Left cardiac atrium (tissue), 4 donors: ENCODE data around the gene PIK3R2. TPM values are rescaled to one million over a fixed set of nuclear protein-coding genes. Genes with fewer than 3 reads are reported as not detected.
"Not testable (repeated sequence)": the region's sequence is repeated elsewhere in the genome, so short reads cannot be mapped to it uniquely, and the experiment has no call there.

Experiments used
- ATAC-seq, 2 donors: fragments of 200-7000 bp; cut with Tn5 transposase; one replicate each; pipeline ENCODE4 v1.9.1; 2020; ENCODE audit warnings: mild to moderate bottlenecking in 2 of 2, moderate library complexity in 2 of 2
- DNase-seq: peaks from one replicate; pipeline ENCODE4 v3.0.0-alpha.2; 2020
- intact Hi-C, 2 donors: fragments of 100-400 bp; cut with DNase I; formaldehyde crosslinking; loops; one replicate each; pipeline versions ENCODE4 v1.14.1 to v1.15.1; 2022 to 2023
- total RNA-seq, 2 donors: library from RNA; stranded (reverse); fragmentation: NEBNext Ultra II Directional; extraction: Animal tissue kit (Norgen Biotek cat#: 25700); gene quantifications; one replicate each; pipeline ENCODE4 v1.2.1, GENCODE V29; 2021
- donor health status: DM: no; HTN: yes; CAD: no.
- donor health status: DM: no; HTN: yes; CAD: no; lungs with severe emphysema.
- donor health status: DM: yes; HTN: yes; CAD: no.
- donor health status: Dilated cardiomyopathy.

The PIK3R2 gene
- total RNA-seq, 2 donors from 2014 or later = 22.1 to 24.5 TPM

GRCh38 chr19:18147396-18147795 lies 5.6 kb upstream of the PIK3R2 start:
- intact Hi-C loops = no loop called here
- DNase-seq (no peak), ATAC-seq (no peak)

GRCh38 chr19:18149596-18149975 lies 3.4 kb upstream of the PIK3R2 start:
- no peak for ATAC-seq
- DNase-seq = no peak
- intact Hi-C loops = no loop called here

- ATAC-seq = no peak
- intact Hi-C loops = loop anchor here in 1 of 2 donors (5.0 kb wide), 1 partner anchor 34 kb away; no protein-coding TSS in a partner anchor
- no peak for DNase-seq
Measured at GRCh38 chr19:18150776-18151624, 2.0 kb upstream of the PIK3R2 start.

GRCh38 chr19:18152442-18152816 lies 534 bp upstream of the PIK3R2 start:
- intact Hi-C loops = loop anchor here in 1 of 2 donors (5.0 kb wide), 1 partner anchor 35 kb away; no protein-coding TSS in a partner anchor
- peak; percentile 64 to 81 for ATAC-seq
- DNase-seq = peak; percentile 97

GRCh38 chr19:18153556-18154134 lies 682 bp downstream of the PIK3R2 start:
- peak; percentile 35 for DNase-seq
- peak in 1 of 2 donors; percentile 1 for ATAC-seq
- intact Hi-C loops = loop anchor here in 1 of 2 donors (5.0 kb wide), 1 partner anchor 36 kb away; no protein-coding TSS in a partner anchor

GRCh38 chr19:18155095-18156087 lies 2.4 kb downstream of the PIK3R2 start:
- intact Hi-C loops = no loop called here
- no peak for DNase-seq
- ATAC-seq = no peak

GRCh38 chr19:18156268-18156667 lies 3.3 kb downstream of the PIK3R2 start:
- intact Hi-C loops = no loop called here
- ATAC-seq = no peak
- DNase-seq = no peak

- ATAC-seq (peak; percentile 18 to 22), DNase-seq (peak; percentile 91)
- intact Hi-C loops = no loop called here
Measured at GRCh38 chr19:18156841-18157464, 4.0 kb downstream of the PIK3R2 start.

- intact Hi-C loops = no loop called here
- ATAC-seq (no peak), DNase-seq (no peak)
Measured at GRCh38 chr19:18157465-18158063, 4.6 kb downstream of the PIK3R2 start.

GRCh38 chr19:18158467-18158866 lies 5.5 kb downstream of the PIK3R2 start:
- DNase-seq = no peak
- intact Hi-C loops = no loop called here
- no peak for ATAC-seq

- intact Hi-C loops, DNase-seq, ATAC-seq: not testable (repeated sequence)
Measured at GRCh38 chr19:18159059-18159616, 6.2 kb downstream of the PIK3R2 start.

GRCh38 chr19:18159810-18160209 lies 6.8 kb downstream of the PIK3R2 start:
- intact Hi-C loops = loop anchor here in 1 of 2 donors (10.0 kb wide), 1 partner anchor 45 kb away; no protein-coding TSS in a partner anchor
- no peak for DNase-seq
- no peak for ATAC-seq

GRCh38 chr19:18160493-18160970 lies 7.6 kb downstream of the PIK3R2 start:
- intact Hi-C loops = loop anchor here in 1 of 2 donors (10.0 kb wide), 1 partner anchor 46 kb away; no protein-coding TSS in a partner anchor

GRCh38 chr19:18160971-18161635 lies 8.1 kb downstream of the PIK3R2 start:
- DNase-seq = peak; percentile 74
- intact Hi-C loops = loop anchor here in 1 of 2 donors (10.0 kb wide), 1 partner anchor 46 kb away; no protein-coding TSS in a partner anchor

More at GRCh38 chr19:18160493-18160970, 7.6 kb downstream of the PIK3R2 start:
- ATAC-seq (peak; percentile 12 to 16), DNase-seq (no peak)

GRCh38 chr19:18161636-18162002 lies 8.7 kb downstream of the PIK3R2 start:
- intact Hi-C loops = loop anchor here in 1 of 2 donors (10.0 kb wide), 1 partner anchor 47 kb away; no protein-coding TSS in a partner anchor
- ATAC-seq (peak in 1 of 2 donors; percentile 2), DNase-seq (no peak)

More at GRCh38 chr19:18160971-18161635, 8.1 kb downstream of the PIK3R2 start:
- peak; percentile 79 to 81 for ATAC-seq

GRCh38 chr19:18164072-18164471 lies 11.1 kb downstream of the PIK3R2 start:
- no peak for DNase-seq
- no peak for ATAC-seq
- intact Hi-C loops = loop anchor here in 1 of 2 donors (10.0 kb wide), 1 partner anchor 49 kb away; no protein-coding TSS in a partner anchor
